HEK293T (cell line): ENCODE data around the gene FHAD1.

ENCODE experiments used
- ARNT ChIP-seq: fragments of 450-650 bp; IDR thresholded peaks from 2 replicates; pipeline ENCODE4 v1.6.1; 2017; ENCODE audit warnings: mild to moderate bottlenecking
- BHLHE40 ChIP-seq: fragments of 450-650 bp; IDR thresholded peaks from 2 replicates; pipeline ENCODE4 v1.6.1; 2016; ENCODE audit warnings: mild to moderate bottlenecking, moderate library complexity, borderline replicate concordance
- CTBP1 ChIP-seq: fragments of 450-650 bp; IDR thresholded peaks from 2 replicates; pipeline ENCODE4 v1.6.1; 2016; ENCODE audit warnings: borderline replicate concordance
- ELF4 ChIP-seq: fragments of 450-650 bp; IDR thresholded peaks from 2 replicates; pipeline ENCODE4 v1.6.1; 2017; ENCODE audit warnings: antibody characterized with exemption
- FOXA1 ChIP-seq: fragments of 450-650 bp; IDR thresholded peaks from 2 replicates; pipeline ENCODE4 v1.6.1; 2016; ENCODE audit warnings: mild to moderate bottlenecking
- FOXM1 ChIP-seq: fragments of 450-650 bp; IDR thresholded peaks from 2 replicates; pipeline ENCODE4 v1.6.1; 2017; ENCODE audit warnings: mild to moderate bottlenecking, borderline replicate concordance
- HDGF ChIP-seq: fragments of 450-650 bp; IDR thresholded peaks from 2 replicates; pipeline ENCODE4 v1.6.1; 2017; ENCODE audit warnings: antibody characterized with exemption, borderline replicate concordance
- LEF1 ChIP-seq: fragments of 450-650 bp; IDR thresholded peaks from 2 replicates; pipeline ENCODE4 v1.6.1; 2017; ENCODE audit warnings: mild to moderate bottlenecking, borderline replicate concordance
- NFRKB ChIP-seq: fragments of 450-650 bp; IDR thresholded peaks from 2 replicates; pipeline ENCODE4 v1.6.1; 2016; ENCODE audit warnings: mild to moderate bottlenecking, moderate library complexity
- PKNOX1 ChIP-seq: fragments of 450-650 bp; IDR thresholded peaks from 2 replicates; pipeline ENCODE4 v1.6.1; 2016
- SP1 ChIP-seq: fragments of 450-650 bp; IDR thresholded peaks from 2 replicates; pipeline ENCODE4 v1.6.1; 2017
- SUZ12 ChIP-seq: fragments of 450-650 bp; IDR thresholded peaks from 2 replicates; pipeline ENCODE4 v1.6.1; 2016; ENCODE audit warnings: mild to moderate bottlenecking
- TARDBP ChIP-seq: fragments of 450-650 bp; IDR thresholded peaks from 2 replicates; pipeline ENCODE4 v1.6.1; 2016
- ZNF384 ChIP-seq: fragments of 450-650 bp; IDR thresholded peaks from 2 replicates; pipeline ENCODE4 v1.6.1; 2016

DNA sequence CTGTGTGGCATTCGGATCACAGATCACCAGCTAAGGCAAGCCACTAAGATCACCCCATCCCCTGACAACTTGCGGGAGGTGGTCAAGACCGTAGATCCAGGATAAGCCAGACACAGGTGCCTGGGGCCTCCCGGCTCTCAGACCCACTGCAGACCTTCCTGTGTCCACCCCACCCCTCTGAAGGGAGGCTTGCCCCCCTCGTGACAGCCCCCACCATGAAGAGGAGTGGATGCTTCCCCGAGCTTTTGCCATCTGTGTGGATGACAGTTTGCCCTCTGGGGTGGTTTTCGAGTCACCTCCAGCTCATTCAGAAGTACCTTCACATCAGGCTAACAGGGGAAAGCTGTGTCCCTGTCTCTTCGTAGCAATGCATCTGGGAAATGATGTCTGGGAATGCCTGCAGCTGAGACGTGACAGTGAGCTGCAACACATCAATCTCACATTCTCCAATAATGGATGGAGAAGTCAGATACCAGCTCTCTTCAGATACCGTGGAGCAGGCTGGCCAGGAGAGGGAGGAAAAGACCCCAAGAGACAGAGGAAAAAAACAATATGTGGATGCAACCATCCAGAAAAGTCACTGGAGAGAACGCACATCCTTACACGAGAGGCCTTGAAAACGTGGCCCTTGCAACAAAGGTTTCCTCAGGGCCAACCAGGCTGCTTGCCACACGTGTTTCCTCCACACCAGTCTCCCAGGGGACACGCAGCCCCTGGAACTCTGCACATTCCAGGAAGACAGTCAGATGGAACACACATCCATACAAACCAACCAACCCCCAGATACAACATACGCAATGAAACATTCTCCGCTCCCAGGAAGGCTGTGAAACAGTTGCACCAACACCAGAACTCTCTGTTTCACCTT, 20.4 kb upstream of the FHAD1 start:
- TF ChIP-seq ZNF384 = no peak
- TF ChIP-seq BHLHE40 = no peak
- no peak for TF ChIP-seq PKNOX1
- no peak for TF ChIP-seq FOXA1
- no peak for TF ChIP-seq ARNT
- TF ChIP-seq TARDBP = no peak
- TF ChIP-seq LEF1 = no peak
- TF ChIP-seq ELF4 = no peak
- no peak for TF ChIP-seq SP1
- TF ChIP-seq NFRKB = no peak
- TF ChIP-seq HDGF = no peak
- no peak for TF ChIP-seq FOXM1
- no peak for TF ChIP-seq CTBP1
- no peak for TF ChIP-seq SUZ12
